ENCODE measurements around the gene ADGRA1.

Gene ADGRA1

GRCh38 chr10:133125901-133126300 is 38.2 kb downstream of the ADGRA1 start:
- Histone ChIP-seq H3K18ac (ENCODE audit: low read length) (no peak overlapping the region), H3K9ac (ENCODE audit: low read length) (no peak overlapping the region), H3K36me3 (ENCODE audit: control insufficient read depth in 1 of 2, insufficient read depth in 2 of 2, low read length in 2 of 2) (no peaks in the 10 kb centered on the region), H3K4me2 (ENCODE audit: low read length) (no peak overlapping the region), H4K8ac (ENCODE audit: low read depth, low read length) (no peak overlapping the region), H3K23ac (ENCODE audit: low read length) (no peak overlapping the region), H3K9me3 (ENCODE audit: insufficient read depth, low read depth, low read length) (peaks cover 26% of the 10 kb centered on the region), H2AFZ (ENCODE audit: insufficient read depth, low read length, poor library complexity) (no peak overlapping the region), H4K91ac (ENCODE audit: low read depth, low read length) (no peak overlapping the region), H2BK12ac (ENCODE audit: low read length) (no peak overlapping the region), H2BK120ac (ENCODE audit: insufficient read depth, low read length, poor library complexity) (no peak overlapping the region), H4K12ac (ENCODE audit: low read depth, low read length) (no peak overlapping the region), H3K14ac (ENCODE audit: low read length) (no peak overlapping the region), H3K4me1 (ENCODE audit: control insufficient read depth in 1 of 2, insufficient read depth in 2 of 2, low read length in 2 of 2) (no peaks in the 10 kb centered on the region), H3K27ac (ENCODE audit: low read depth, low read length) (no peak overlapping the region), H3K79me2 (ENCODE audit: control insufficient read depth, insufficient read depth, low read length, poor library complexity) (no peaks in the 10 kb centered on the region), H3K79me1 (ENCODE audit: low read length) (no peaks in the 10 kb centered on the region), H3K4me3 (ENCODE audit: low read depth, low read length) (no peak overlapping the region), H2AK5ac (ENCODE audit: low read length) (no peak overlapping the region), H2BK5ac (ENCODE audit: low read depth, low read length, poor library complexity) (no peak overlapping the region), H3K27me3 (ENCODE audit: insufficient read depth, low read length) (no peaks in the 10 kb centered on the region), H3K4ac (ENCODE audit: low read depth, low read length) (no peak overlapping the region)
- WGBS (ENCODE audit: extremely low coverage, insufficient coverage, insufficient read length): no CpG with 5 or more reads among the region's 9 CpGs
- no peak for DNase-seq

- Histone ChIP-seq H3K27ac (ENCODE audit: low read depth, low read length) (no peak overlapping the region), H2BK5ac (ENCODE audit: low read depth, low read length, poor library complexity) (no peak overlapping the region), H2BK12ac (ENCODE audit: low read length) (no peak overlapping the region), H3K9ac (ENCODE audit: low read length) (no peak overlapping the region), H4K91ac (ENCODE audit: low read depth, low read length) (no peak overlapping the region), H3K79me1 (ENCODE audit: low read length) (no peaks in the 10 kb centered on the region), H4K12ac (ENCODE audit: low read depth, low read length) (no peak overlapping the region), H3K4ac (ENCODE audit: low read depth, low read length) (no peak overlapping the region), H3K36me3 (ENCODE audit: control insufficient read depth in 1 of 2, insufficient read depth in 2 of 2, low read length in 2 of 2) (no peaks in the 10 kb centered on the region), H2BK120ac (ENCODE audit: insufficient read depth, low read length, poor library complexity) (no peak overlapping the region), H3K4me1 (ENCODE audit: control insufficient read depth in 1 of 2, insufficient read depth in 2 of 2, low read length in 2 of 2) (no peaks in the 10 kb centered on the region), H3K27me3 (ENCODE audit: insufficient read depth, low read length) (no peaks in the 10 kb centered on the region), H2AK5ac (ENCODE audit: low read length) (no peak overlapping the region), H4K8ac (ENCODE audit: low read depth, low read length) (no peak overlapping the region), H3K18ac (ENCODE audit: low read length) (no peak overlapping the region), H3K79me2 (ENCODE audit: control insufficient read depth, insufficient read depth, low read length, poor library complexity) (no peaks in the 10 kb centered on the region), H3K9me3 (ENCODE audit: insufficient read depth, low read depth, low read length) (peaks cover 20% of the 10 kb centered on the region), H3K4me3 (ENCODE audit: low read depth, low read length) (no peak overlapping the region), H2AFZ (ENCODE audit: insufficient read depth, low read length, poor library complexity) (no peak overlapping the region), H3K14ac (ENCODE audit: low read length) (no peak overlapping the region), H3K23ac (ENCODE audit: low read length) (no peak overlapping the region), H3K4me2 (ENCODE audit: low read length) (no peak overlapping the region)
- no CpG with 5 or more reads among the region's 57 CpGs for WGBS (ENCODE audit: extremely low coverage, insufficient coverage, insufficient read length)
- no peak for DNase-seq
Measured at GRCh38 chr10:133126431-133127290, 38.9 kb downstream of the ADGRA1 start.

- Histone ChIP-seq H3K9ac (ENCODE audit: low read length) (no peak overlapping the region), H3K4me2 (ENCODE audit: low read length) (no peak overlapping the region), H2BK5ac (ENCODE audit: low read depth, low read length, poor library complexity) (no peak overlapping the region), H3K79me2 (ENCODE audit: control insufficient read depth, insufficient read depth, low read length, poor library complexity) (no peaks in the 10 kb centered on the region), H2BK120ac (ENCODE audit: insufficient read depth, low read length, poor library complexity) (no peak overlapping the region), H3K9me3 (ENCODE audit: insufficient read depth, low read depth, low read length) (peaks cover 14% of the 10 kb centered on the region), H3K36me3 (ENCODE audit: control insufficient read depth in 1 of 2, insufficient read depth in 2 of 2, low read length in 2 of 2) (no peaks in the 10 kb centered on the region), H3K4ac (ENCODE audit: low read depth, low read length) (no peak overlapping the region), H2AK5ac (ENCODE audit: low read length) (no peak overlapping the region), H2AFZ (ENCODE audit: insufficient read depth, low read length, poor library complexity) (no peak overlapping the region), H3K27ac (ENCODE audit: low read depth, low read length) (no peak overlapping the region), H3K4me3 (ENCODE audit: low read depth, low read length) (no peak overlapping the region), H3K18ac (ENCODE audit: low read length) (no peak overlapping the region), H2BK12ac (ENCODE audit: low read length) (no peak overlapping the region), H3K27me3 (ENCODE audit: insufficient read depth, low read length) (no peaks in the 10 kb centered on the region), H3K23ac (ENCODE audit: low read length) (no peak overlapping the region), H4K8ac (ENCODE audit: low read depth, low read length) (no peak overlapping the region), H3K79me1 (ENCODE audit: low read length) (no peaks in the 10 kb centered on the region), H4K91ac (ENCODE audit: low read depth, low read length) (no peak overlapping the region), H4K12ac (ENCODE audit: low read depth, low read length) (no peak overlapping the region), H3K4me1 (ENCODE audit: control insufficient read depth in 1 of 2, insufficient read depth in 2 of 2, low read length in 2 of 2) (no peaks in the 10 kb centered on the region), H3K14ac (ENCODE audit: low read length) (no peak overlapping the region)
- WGBS (ENCODE audit: extremely low coverage, insufficient coverage, insufficient read length): no CpG with 5 or more reads among the region's 36 CpGs
- DNase-seq: no peak
Measured at GRCh38 chr10:133127291-133128125, 39.8 kb downstream of the ADGRA1 start.

- Histone ChIP-seq H3K79me2 (ENCODE audit: control insufficient read depth, insufficient read depth, low read length, poor library complexity) (no peaks in the 10 kb centered on the region), H4K8ac (ENCODE audit: low read depth, low read length) (no peak overlapping the region), H2AFZ (ENCODE audit: insufficient read depth, low read length, poor library complexity) (no peak overlapping the region), H3K4me1 (ENCODE audit: control insufficient read depth in 1 of 2, insufficient read depth in 2 of 2, low read length in 2 of 2) (no peaks in the 10 kb centered on the region), H4K91ac (ENCODE audit: low read depth, low read length) (no peak overlapping the region), H2BK5ac (ENCODE audit: low read depth, low read length, poor library complexity) (no peak overlapping the region), H3K4ac (ENCODE audit: low read depth, low read length) (no peak overlapping the region), H3K18ac (ENCODE audit: low read length) (no peak overlapping the region), H2BK120ac (ENCODE audit: insufficient read depth, low read length, poor library complexity) (no peak overlapping the region), H3K4me2 (ENCODE audit: low read length) (no peak overlapping the region), H2AK5ac (ENCODE audit: low read length) (no peak overlapping the region), H3K4me3 (ENCODE audit: low read depth, low read length) (no peak overlapping the region), H3K79me1 (ENCODE audit: low read length) (no peaks in the 10 kb centered on the region), H3K36me3 (ENCODE audit: control insufficient read depth in 1 of 2, insufficient read depth in 2 of 2, low read length in 2 of 2) (no peaks in the 10 kb centered on the region), H3K9ac (ENCODE audit: low read length) (no peak overlapping the region), H4K12ac (ENCODE audit: low read depth, low read length) (no peak overlapping the region), H2BK12ac (ENCODE audit: low read length) (no peak overlapping the region), H3K14ac (ENCODE audit: low read length) (no peak overlapping the region), H3K27me3 (ENCODE audit: insufficient read depth, low read length) (no peaks in the 10 kb centered on the region), H3K23ac (ENCODE audit: low read length) (no peak overlapping the region), H3K27ac (ENCODE audit: low read depth, low read length) (no peak overlapping the region), H3K9me3 (ENCODE audit: insufficient read depth, low read depth, low read length) (peaks cover 14% of the 10 kb centered on the region)
- no CpG with 5 or more reads among the region's 83 CpGs for WGBS (ENCODE audit: extremely low coverage, insufficient coverage, insufficient read length)
- no peak for DNase-seq
Measured at GRCh38 chr10:133128126-133129070, 40.7 kb downstream of the ADGRA1 start.

Data from trophoblast cell (in vitro differentiated cells and primary cell).